ENCODE data around the gene NBAS. TPM values are rescaled to one million over a fixed set of nuclear protein-coding genes. Genes with fewer than 3 reads are reported as not detected.

NBAS gene
- total RNA-seq, 1 experiment from 2014 or later, result 32.5 TPM

- no peak overlapping the region for H3T11ph ChIP-seq (ENCODE audit: low read length)
- no peak overlapping the region for H4K91ac ChIP-seq (ENCODE audit: insufficient read length, low read depth, low read length)
- no peak overlapping the region for H3K4me3 Mint-ChIP-seq
- no peak overlapping the region; a peak in 1 of 7 replicates for H3K27ac Mint-ChIP-seq
- no peak overlapping the region for H3K27ac ChIP-seq (ENCODE audit: insufficient read length, low read depth, low read length)
- no peaks in the 10 kb centered on the region for H3K9me3 ChIP-seq (ENCODE audit: control insufficient read depth, low read depth, low read length)
- no peaks in the 10 kb centered on the region for H3K27me3 Mint-ChIP-seq (ENCODE audit: low read depth)
- no peak for DNase-seq
- no peak overlapping the region for H3K4me2 ChIP-seq (ENCODE audit: insufficient read depth, insufficient read length, low read length)
- whole genome bisulfite sequencing (ENCODE audit: extremely low coverage, insufficient read length, low lambda C conversion rate), result no CpG with 5 or more reads among the region's 5 CpGs
- no peak overlapping the region for H3K9ac ChIP-seq (ENCODE audit: extremely low read depth, insufficient read length, low read length)
- H3K14ac ChIP-seq (ENCODE audit: insufficient read depth, low read length), result no peak overlapping the region
- H4K5ac ChIP-seq (ENCODE audit: insufficient read length, low read depth, low read length), result no peak overlapping the region
- H2BK12ac ChIP-seq (ENCODE audit: insufficient read length, low read depth, low read length), result no peak overlapping the region
- no peak overlapping the region for H2BK15ac ChIP-seq (ENCODE audit: low read depth, low read length)
- no peak overlapping the region for H2BK5ac ChIP-seq (ENCODE audit: insufficient read length, low read length)
- H2AK5ac ChIP-seq (ENCODE audit: insufficient read length, low read length), result no peak overlapping the region
- no peak overlapping the region for H2AFZ ChIP-seq (ENCODE audit: low read length)
- H3K36me3 Mint-ChIP-seq (ENCODE audit: insufficient read depth in 1 of 3, low read depth in 3 of 3), result peaks cover 8 to 11% (median 9%) of the 10 kb centered on the region in 3 experiments; a peak in 6 of 7 replicates
- no peaks in the 10 kb centered on the region for H3K27me3 ChIP-seq (ENCODE audit: insufficient read depth, low read length)
- no peaks in the 10 kb centered on the region for H3K4me1 ChIP-seq (ENCODE audit: insufficient read depth, low read length)
- H3K4ac ChIP-seq (ENCODE audit: low read depth, low read length), result no peak overlapping the region
- no peaks in the 10 kb centered on the region for H3K79me1 ChIP-seq (ENCODE audit: insufficient read depth, low read depth, low read length, poor library complexity, severe bottlenecking)
- no peaks in the 10 kb centered on the region for H3K79me2 ChIP-seq (ENCODE audit: insufficient read depth, low read length)
- no peak overlapping the region for H2BK20ac ChIP-seq (ENCODE audit: low read depth, low read length, poor library complexity, severe bottlenecking)
- no peak overlapping the region for H3K18ac ChIP-seq (ENCODE audit: insufficient read length, low read depth, low read length)
- no peak overlapping the region for H4K8ac ChIP-seq (replicated peaks; ENCODE audit: insufficient read length, low read depth, low read length)
- H4K20me1 ChIP-seq (ENCODE audit: control insufficient read depth, insufficient read depth, insufficient read length), result no peaks in the 10 kb centered on the region
- H3K9me3 Mint-ChIP-seq, result peaks cover 0 to 3% of the 10 kb centered on the region in 2 experiments; a peak in 2 of 5 replicates
- no peak overlapping the region for H3K56ac ChIP-seq (ENCODE audit: insufficient read length, low read depth, low read length)
- H3K23ac ChIP-seq (ENCODE audit: insufficient read length, low read depth, low read length), result no peak overlapping the region
- H3K4me1 Mint-ChIP-seq, result no peaks in the 10 kb centered on the region
- no peak overlapping the region for H2BK120ac ChIP-seq (ENCODE audit: low read depth, low read length, poor library complexity, severe bottlenecking)
- TF ChIP-seq, protein P1, sequence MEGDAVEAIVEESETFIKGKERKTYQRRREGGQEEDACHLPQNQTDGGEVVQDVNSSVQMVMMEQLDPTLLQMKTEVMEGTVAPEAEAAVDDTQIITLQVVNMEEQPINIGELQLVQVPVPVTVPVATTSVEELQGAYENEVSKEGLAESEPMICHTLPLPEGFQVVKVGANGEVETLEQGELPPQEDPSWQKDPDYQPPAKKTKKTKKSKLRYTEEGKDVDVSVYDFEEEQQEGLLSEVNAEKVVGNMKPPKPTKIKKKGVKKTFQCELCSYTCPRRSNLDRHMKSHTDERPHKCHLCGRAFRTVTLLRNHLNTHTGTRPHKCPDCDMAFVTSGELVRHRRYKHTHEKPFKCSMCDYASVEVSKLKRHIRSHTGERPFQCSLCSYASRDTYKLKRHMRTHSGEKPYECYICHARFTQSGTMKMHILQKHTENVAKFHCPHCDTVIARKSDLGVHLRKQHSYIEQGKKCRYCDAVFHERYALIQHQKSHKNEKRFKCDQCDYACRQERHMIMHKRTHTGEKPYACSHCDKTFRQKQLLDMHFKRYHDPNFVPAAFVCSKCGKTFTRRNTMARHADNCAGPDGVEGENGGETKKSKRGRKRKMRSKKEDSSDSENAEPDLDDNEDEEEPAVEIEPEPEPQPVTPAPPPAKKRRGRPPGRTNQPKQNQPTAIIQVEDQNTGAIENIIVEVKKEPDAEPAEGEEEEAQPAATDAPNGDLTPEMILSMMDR (conservative IDR thresholded peaks at IDR 0.05), result no peak
- H3K23me2 ChIP-seq (ENCODE audit: insufficient read length, low read depth, low read length, poor library complexity, severe bottlenecking), result no peaks in the 10 kb centered on the region
Measured at GRCh38 chr2:15205562-15205961, 355.6 kb downstream of the NBAS start.
